ENCODE results near the gene RASSF4.

Gene RASSF4

GRCh38 chr10:44956226-44956625 is 3.4 kb upstream of the RASSF4 start:
- Histone ChIP-seq H3K4me3 (ENCODE audit: low read depth, low read length) (no peak overlapping the region), H3K9me3 (ENCODE audit: control insufficient read depth, insufficient read depth, low read depth, low read length) (no peaks in the 10 kb centered on the region), H3K27ac (ENCODE audit: extremely low read depth, low read depth, low read length) (no peak overlapping the region), H3K4me1 (ENCODE audit: control insufficient read depth, insufficient read depth, low read length) (peaks cover 2% of the 10 kb centered on the region; the same call in 1 of the 2 replicates), H3K36me3 (ENCODE audit: control insufficient read depth in 2 of 2, insufficient read depth in 1 of 2, low read length in 2 of 2) (no peaks in the 10 kb centered on the region)
- POLR2A ChIA-PET, result no interaction called here
- TF ChIP-seq ZNF529 (tag by site-specific recombination; IDR thresholded peaks at IDR 0.05; ENCODE audit: insufficient replicate concordance) (no peak), ZFP41 (tag by site-specific recombination; IDR thresholded peaks at IDR 0.05; ENCODE audit: borderline replicate concordance) (no peak), ZNF211 (tag by site-specific recombination; IDR thresholded peaks at IDR 0.05; ENCODE audit: low read depth) (no peak), SP7 (tag by site-specific recombination; IDR thresholded peaks at IDR 0.05) (no peak), ELK4 (IDR thresholded peaks at IDR 0.05; ENCODE audit: borderline replicate concordance, low read depth, low read length) (no peak), ZXDB (tag by site-specific recombination; IDR thresholded peaks at IDR 0.05) (no peak), ZNF354C (tag by site-specific recombination; IDR thresholded peaks at IDR 0.05; ENCODE audit: borderline replicate concordance, low read depth) (no peak)
- CTCF ChIA-PET, result interaction anchor here (1.0 kb wide), 1 partner anchor 12 kb away, joined by 6 read pairs; no protein-coding TSS in a partner anchor

GRCh38 chr10:44956717-44957706 is 2.6 kb upstream of the RASSF4 start:
- CTCF ChIA-PET, result interaction anchor here (1.0 to 1.3 kb wide), 3 partner anchors 10 to 1272 kb away, joined by 3 to 8 read pairs (median 3); no protein-coding TSS in a partner anchor

More at GRCh38 chr10:44956717-44957706, 2.6 kb upstream of the RASSF4 start:
- Histone ChIP-seq H3K36me3 (ENCODE audit: control insufficient read depth in 2 of 2, insufficient read depth in 1 of 2, low read length in 2 of 2) (no peaks in the 10 kb centered on the region), H3K27ac (ENCODE audit: extremely low read depth, low read depth, low read length) (no peak overlapping the region), H3K4me1 (ENCODE audit: control insufficient read depth, insufficient read depth, low read length) (peaks cover 2% of the 10 kb centered on the region; the same call in 1 of the 2 replicates), H3K4me3 (ENCODE audit: low read depth, low read length) (no peak overlapping the region), H3K9me3 (ENCODE audit: control insufficient read depth, insufficient read depth, low read depth, low read length) (no peaks in the 10 kb centered on the region)
- POLR2A ChIA-PET, result no interaction called here
- TF ChIP-seq CTCF (tag by site-specific recombination; IDR thresholded peaks at IDR 0.05), result no peak
- no peak for TF ChIP-seq ZFP69B (tag by site-specific recombination; IDR thresholded peaks at IDR 0.05)
- TF ChIP-seq ZNF366 (tag by site-specific recombination; conservative IDR thresholded peaks at IDR 0.05), result peak; percentile 99
- TF ChIP-seq SETDB1 (IDR thresholded peaks at IDR 0.05; ENCODE audit: insufficient read length, low read length), result peak; percentile 50
- TF ChIP-seq ZNF473 (tag by site-specific recombination; IDR thresholded peaks at IDR 0.05), result 0 out of 2 replicates have a peak, but pooled peaks have one; percentile 13
- TF ChIP-seq ZBTB21 (tag by site-specific recombination; IDR thresholded peaks at IDR 0.05), result no peak
- TF ChIP-seq ZNF449 (tag by site-specific recombination; IDR thresholded peaks at IDR 0.05), result no peak
- 0 out of 2 replicates have a peak, but pooled peaks have one; percentile 19 for TF ChIP-seq IKZF3 (tag by site-specific recombination; IDR thresholded peaks at IDR 0.05)
- no peak for TF ChIP-seq PRDM6 (tag by site-specific recombination; IDR thresholded peaks at IDR 0.05)
- peak; percentile 75 for TF ChIP-seq PRDM1 (tag by site-specific recombination; IDR thresholded peaks at IDR 0.05)
